Fibroblast of peridontal ligament (primary cell): ENCODE measurements around the gene CPT2.

Experiments
- DNase-seq: peaks from one replicate; pipeline ENCODE4 v3.0.0-alpha.2; 2010; ENCODE audit errors: extremely low read depth

CPT2 gene

GRCh38 chr1:53196485-53197290 lies at the start of gene CPT2:
Gene CPT2, plus strand, starts transcription at chr1:53196824. Its CDS starts 120 bp downstream, at chr1:53196944.
- peak; percentile 88 for DNase-seq

DNA sequence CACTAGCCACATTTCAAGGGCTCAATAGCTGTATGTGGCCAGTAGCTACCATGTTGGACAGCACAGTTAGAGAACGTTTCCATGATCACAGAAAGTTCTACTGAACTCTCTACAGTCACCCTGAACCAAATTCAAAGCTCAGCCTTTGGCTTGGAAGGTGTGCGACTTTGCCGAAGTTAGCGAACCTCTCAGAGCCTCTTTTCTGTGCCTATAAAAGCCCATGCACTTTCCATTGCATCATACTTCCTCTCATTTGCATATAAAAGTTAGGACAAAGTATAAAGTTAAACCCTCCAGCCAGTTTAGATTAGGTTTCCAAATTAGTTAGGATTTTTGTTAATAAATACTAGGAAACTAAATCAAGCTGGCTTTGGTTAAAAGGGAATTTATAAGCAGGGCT lies 49.5 kb upstream of the CPT2 start:
- no peak for DNase-seq

GRCh38 chr1:53148123-53148522 lies 48.5 kb upstream of the CPT2 start:
- DNase-seq, result peak; percentile 31

DNA sequence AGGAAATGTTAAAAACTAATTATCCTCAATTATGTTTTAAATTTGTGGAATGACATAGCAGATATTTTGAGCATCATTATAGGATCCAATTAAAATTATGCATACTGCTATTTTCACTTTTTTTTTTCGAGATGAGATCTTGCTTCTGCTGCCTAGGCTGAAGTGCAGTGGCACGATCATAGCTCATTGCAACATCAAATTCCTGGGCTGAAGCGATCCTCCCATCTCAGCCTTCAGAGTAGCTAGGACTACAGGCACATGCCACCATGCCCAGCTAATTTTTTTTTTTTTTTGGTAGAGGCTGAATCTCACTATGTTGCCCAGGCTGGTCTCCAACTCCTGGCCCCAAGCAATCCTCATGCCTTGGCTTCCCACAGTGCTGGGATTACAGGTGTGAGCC lies 42.9 kb upstream of the CPT2 start:
- no peak for DNase-seq

DNA sequence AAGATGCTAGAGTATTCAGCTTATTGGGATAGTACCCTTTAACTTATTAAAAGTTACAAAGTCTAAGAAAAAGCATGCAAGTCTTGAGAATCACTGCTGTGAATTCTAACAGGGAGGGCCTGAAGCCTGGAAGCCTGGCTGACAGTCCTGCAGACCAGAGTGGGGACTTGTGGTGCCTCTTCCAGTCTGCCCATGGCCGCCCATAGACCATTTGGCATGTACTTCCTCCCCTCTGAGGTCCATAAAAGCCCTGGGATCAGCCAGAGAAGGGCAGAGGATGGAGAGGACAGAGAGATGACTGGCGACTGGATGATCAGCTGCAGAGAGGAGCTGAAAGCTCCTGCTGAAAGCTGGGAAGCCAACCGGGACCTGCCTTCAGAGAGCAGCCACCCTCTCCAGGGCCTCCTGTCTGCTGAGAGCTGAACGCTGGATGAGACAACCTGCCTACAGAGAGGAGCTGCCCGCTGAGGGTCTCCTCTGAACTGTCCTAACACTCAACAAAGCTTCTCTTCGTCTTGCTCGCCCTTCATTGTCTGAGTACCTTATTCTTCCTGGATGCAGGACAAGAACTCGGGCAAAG lies 41.7 kb upstream of the CPT2 start:
- no peak for DNase-seq

GRCh38 chr1:53155534-53155933 lies 41.1 kb upstream of the CPT2 start:
- DNase-seq, result no peak

DNA sequence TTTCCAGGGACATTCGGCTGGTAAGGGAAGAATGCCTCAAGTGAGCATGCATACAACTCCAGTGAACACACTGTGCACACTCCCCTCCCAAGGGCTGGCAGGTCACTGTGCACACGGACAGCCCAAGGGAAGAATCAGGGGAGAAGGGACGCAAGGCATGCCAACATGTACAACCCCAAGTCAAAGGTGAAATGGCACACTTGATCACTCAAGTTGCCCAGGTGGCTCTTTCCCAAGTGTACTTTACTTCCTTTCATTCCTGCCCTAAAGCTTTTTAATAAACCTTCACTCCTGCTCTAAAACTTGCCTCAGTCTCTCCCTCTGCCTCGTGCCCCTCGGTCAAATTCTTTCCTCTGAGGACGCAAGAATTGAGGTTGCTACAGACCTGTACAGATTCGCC lies 40.7 kb upstream of the CPT2 start:
- DNase-seq, result no peak

DNA sequence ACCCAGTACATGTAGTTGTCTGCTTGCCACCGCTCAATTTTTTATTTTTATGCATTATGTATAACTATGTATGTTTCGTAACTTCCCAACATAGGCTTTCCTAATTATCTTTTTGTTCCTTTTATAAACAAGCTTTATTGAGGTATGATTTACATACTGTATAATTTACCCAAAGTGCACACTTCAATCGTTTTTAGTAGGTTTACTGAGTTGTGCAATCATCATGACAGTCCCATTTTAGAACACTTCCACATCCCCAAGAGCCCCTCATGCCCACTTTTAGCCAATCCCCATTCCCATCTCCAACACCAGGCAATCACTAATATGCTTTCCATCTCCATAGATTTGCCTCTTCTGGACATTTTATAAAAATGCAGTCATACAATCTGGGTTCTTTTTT lies 39.8 kb upstream of the CPT2 start:
- no peak for DNase-seq

DNA sequence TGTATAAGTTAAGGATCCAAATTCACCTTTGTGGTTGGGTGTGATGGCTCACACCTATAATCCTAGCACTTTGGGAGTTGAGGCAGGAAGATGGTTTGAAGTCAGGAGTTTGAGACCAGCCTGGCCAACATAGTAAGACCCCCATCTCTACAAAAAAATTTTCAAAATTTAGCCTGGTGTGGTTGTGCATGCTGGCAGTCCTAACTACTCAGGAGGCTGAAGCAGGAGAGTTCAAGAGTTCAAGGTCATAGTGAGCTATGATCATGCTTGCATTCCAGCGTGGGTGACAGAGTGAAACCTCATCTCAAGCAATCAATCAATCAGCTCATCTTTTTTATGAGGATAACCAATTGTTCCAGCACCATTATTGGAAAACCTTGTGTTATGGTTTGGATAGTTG lies 37.7 kb upstream of the CPT2 start:
- DNase-seq, result no peak

DNA sequence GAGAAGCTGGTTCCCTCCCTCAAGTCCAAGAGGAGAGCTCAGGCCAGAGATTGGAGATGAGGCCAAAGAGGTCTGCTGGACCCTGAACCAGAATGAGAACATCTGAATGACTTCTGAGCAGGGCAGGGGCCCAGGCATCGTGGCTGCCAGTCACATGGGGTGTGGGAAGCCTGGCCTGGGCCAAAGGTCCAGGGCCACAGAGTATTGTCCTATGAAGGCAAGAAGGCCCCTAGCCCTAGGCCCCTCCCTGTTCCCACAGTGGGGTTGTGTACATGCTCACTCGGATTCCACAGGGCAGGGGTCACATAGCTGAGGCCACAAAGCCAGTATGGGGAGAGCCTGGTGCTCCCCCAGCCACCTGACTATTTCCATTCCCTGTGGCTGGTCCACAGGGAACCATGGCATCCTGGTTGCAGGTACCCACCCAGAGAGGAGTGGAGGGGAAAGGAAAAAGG lies 35.7 kb upstream of the CPT2 start:
- DNase-seq, result no peak

DNA sequence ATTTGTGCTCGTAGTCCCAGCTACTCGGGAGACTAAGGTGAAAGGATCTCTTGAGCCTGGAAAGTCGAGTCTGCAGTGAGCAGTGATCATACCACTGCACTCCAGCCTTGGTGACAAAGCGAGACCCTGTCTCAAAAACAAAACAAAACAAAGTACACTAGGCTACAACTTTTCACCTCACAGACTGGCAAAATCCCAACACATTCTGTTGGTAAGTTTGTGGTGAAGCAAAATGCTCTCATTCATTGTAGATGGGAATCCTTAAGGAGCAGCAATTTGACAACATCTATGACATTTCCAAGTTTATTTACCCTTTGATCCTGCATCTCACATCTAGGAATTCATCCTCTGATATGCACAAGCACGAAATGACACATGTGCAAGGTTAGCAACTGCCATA lies 34.0 kb upstream of the CPT2 start:
- no peak for DNase-seq

GRCh38 chr1:53163291-53163768 lies 33.3 kb upstream of the CPT2 start:
- DNase-seq, result no peak

DNA sequence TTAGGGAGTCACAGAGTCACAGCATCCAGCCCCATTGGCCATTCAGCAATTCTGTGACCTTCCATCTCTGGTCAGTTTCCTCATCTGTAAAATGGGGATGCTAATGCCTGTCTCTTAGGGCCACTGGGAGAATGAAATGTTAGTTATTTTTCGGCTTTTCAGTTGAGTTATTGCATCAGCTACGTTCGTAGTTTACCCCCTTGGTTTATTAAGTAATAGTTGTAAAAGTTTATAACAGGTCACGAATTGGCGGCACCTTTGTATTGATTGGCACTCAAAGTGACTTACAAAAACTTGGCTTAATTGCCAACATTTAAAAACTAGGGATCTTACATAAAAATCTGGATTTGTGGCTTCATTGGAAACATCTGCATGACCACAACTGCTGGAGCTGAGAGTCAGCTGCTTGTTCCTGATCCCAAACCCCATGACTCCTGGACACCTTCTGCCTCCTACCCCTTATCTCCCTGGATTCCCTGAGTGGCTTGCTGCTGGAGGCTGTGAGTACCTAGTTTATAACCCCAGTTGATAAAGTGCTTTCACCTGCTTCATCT lies 31.1 kb upstream of the CPT2 start:
- DNase-seq, result peak; percentile 59

DNA sequence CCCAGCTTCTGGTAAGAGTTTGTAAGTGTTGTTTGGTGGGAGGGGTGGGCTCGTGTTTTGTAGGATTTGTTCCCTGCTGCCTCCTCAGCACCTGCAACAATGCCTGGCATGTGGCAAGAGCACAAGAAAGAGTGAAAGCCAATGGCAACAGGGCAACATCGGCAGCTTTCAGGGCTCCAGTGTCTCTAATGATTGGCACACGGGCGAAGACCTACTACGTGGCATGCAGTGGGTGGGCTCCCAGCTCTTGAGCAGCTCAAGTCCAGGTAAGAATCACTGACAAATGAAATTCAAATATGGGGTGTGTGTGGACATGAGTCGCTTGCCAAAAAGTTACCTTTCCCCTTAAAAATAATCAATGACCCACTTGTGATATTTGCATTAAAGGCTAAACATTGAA lies 30.3 kb upstream of the CPT2 start:
- no peak for DNase-seq

DNA sequence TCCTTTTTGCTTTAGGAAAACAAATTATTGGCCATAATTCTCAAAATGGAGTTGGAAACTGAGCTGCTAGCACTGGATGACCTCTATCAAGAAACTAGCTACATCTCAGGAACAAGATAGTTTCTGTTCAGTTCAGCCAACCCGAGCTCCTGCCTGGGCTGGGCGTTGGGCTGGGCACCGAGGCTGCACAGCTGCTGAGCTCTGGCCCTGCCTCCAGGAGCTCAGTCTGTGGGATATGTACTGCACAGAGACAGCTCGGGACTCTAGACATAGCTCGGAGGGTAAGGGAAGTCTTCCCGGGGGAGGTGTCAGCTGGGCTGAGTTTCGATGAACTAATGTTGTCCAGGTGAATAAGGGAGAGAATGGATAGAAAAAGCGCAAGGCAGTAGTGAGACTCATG lies 29.7 kb upstream of the CPT2 start:
- DNase-seq, result no peak

- peak; percentile 79 for DNase-seq
These were observed 24.0 kb upstream of the CPT2 start for GRCh38 chr1:53172426-53173128.

DNA sequence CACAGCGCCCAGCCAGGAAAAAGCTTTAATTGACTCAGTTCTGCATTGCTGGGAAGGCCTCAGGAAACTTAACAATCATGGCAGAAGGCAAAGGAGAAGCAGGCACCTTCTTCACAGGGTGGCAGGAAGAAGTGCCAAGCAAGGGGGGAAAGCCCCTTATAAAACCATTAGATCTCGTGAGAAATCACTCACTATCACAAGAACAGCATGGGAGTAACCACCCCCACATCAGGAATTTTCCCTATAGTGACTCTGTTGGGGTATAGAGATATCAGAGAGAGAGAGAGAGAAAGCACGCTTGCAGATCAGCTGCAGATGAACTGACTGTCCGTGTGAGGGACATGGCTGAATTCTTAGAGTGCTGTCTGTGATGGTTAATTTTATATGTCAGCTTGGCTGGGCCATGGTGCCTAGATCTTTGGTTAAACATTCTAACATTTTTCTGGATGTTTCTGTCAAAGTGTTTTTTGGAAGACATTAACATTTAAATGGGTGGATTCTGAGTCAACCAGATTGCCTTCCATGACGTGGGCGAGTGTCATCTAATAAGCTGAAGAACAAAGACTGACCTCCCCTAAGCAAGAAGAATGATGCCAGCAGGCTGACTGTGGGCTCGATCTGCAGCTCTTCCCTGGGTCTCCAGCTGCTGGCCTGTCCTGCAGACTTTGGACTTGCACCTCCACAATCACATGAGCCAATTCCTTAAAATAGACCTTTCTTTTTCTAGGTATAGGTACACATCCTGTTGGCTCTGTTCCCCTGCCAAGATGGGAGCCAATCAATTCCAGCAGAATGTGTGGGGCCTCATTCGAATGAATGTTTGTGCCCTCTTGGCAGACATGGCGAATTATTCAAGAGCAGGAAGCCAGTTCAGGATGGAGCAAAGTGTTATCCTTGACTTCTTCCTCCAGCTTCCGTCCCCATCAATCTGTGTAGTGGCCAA lies 21.4 kb upstream of the CPT2 start:
- DNase-seq, result peak; percentile 62

GRCh38 chr1:53176452-53177208 lies 20.0 kb upstream of the CPT2 start:
- peak; percentile 35 for DNase-seq

DNA sequence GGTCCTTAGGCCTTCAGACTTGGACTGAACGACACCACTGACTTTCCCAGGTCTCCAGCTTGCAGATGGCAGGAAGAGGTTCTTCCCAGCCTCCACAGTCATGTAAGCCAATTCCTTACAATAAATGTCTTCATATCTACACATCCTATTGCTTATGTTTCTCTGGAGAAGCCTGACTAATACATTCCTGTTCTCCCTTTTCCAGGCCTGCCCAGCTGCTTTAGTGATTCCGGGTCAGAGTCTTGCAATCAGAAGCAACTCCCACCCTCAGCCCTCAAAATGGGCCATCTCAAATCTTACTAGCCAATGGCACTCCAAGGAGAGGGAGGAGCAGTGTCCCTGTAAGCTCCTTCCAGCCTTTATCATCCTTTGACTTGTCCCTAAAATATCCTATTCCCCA lies 16.4 kb upstream of the CPT2 start:
- DNase-seq, result peak; percentile 68

DNA sequence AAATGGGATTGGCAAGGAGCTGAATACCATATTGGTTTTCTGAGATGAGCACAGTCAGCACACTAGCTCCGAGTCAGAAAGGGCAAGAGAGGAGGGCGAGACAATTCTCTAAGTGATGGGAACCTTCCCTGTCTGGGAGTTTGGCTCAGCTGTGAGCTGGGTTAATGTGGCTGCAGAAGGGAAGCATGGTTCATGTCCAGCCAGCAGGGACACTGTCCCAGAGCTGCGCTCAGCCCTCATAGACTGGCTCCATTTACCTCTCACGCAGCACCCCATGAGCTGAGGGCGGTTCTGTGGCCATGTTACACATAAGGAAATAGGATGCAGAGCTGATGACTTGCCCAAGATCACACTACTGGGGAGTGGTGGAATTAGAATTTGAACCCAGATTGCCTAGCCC lies 15.7 kb upstream of the CPT2 start:
- DNase-seq, result no peak
